Activated CD4-positive, alpha-beta T cell treated with anti-CD3 and anti-CD28 coated beads, Interleukin-2, Interleukin-4, amounts not matched to agents 100 ng/mL and 50 ng/mL, durations not matched to agents 16 hours and 8 hours (primary cell): ENCODE results near the gene NTN1.

Experiments used
- DNase-seq: peaks from one replicate; pipeline ENCODE4 v3.0.0-alpha.2; 2020; ENCODE audit warnings: low spot score

NTN1 gene

DNA sequence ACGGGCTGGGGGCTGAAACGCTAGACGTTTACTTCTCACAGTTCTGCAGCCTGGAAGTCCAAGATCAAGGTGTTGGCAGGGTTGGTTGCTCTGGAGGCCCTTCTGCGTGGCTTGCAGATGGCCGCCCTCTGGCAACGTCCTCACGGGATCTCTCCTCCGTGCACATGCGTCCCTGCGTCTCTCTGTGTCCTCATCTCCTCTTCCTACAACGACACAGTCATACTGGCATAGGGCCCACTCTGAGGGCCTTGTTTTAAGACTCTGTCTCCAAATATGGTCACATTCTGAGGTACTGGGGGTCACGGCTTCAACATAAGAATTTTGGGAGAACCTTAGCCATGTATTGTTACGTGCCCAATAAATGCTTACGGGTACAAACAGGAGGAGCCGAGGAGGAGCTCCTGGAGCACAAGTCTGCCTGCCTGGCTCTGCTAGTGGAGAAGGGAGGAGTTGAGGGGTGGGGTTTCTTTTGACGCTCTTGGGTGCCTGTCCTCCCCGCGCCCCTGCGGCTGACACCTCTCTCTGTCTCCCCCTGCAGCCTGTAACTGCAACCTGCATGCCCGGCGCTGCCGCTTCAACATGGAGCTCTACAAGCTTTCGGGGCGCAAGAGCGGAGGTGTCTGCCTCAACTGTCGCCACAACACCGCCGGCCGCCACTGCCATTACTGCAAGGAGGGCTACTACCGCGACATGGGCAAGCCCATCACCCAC, 141.1 kb downstream of the NTN1 start:
- no peak for DNase-seq

DNA sequence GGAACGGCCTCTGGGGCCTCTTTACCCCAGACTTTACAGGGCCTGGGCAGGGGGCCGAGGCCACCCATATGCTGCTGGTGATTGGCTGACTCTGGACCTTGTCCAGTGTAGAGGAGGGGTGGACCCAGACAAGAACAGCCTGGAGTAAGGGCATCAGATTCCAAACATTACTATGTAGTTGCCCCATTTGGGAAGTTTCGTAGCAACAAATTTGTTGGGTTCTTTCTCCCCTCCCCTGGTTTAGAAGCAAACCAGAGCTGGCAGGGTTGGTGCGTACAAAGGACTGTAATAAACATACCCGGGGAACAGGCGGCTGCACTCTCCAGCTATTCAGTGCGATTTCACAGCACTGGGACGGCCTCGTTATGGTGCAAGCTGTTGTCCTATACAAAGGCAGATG, 145.5 kb downstream of the NTN1 start:
- no peak for DNase-seq

DNA sequence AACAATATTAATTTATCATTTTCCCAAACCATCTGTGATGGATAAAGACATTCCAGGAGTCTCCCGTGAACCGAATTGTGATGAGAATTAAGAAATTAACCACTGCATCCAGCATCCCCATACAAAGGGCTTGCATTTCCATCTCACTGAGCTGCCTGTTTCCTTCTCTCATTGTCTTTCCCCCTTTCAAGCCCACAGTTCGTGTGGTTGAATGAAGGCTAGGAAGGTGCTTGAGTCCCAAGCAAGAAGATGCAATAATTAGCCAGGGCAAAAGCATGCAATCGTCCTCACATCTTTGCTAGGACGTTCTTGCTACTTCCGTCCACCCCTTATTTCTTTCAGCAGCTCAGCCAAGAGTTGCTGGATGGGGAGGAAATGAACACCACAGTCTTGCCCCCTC, 146.1 kb downstream of the NTN1 start:
- no peak for DNase-seq

DNA sequence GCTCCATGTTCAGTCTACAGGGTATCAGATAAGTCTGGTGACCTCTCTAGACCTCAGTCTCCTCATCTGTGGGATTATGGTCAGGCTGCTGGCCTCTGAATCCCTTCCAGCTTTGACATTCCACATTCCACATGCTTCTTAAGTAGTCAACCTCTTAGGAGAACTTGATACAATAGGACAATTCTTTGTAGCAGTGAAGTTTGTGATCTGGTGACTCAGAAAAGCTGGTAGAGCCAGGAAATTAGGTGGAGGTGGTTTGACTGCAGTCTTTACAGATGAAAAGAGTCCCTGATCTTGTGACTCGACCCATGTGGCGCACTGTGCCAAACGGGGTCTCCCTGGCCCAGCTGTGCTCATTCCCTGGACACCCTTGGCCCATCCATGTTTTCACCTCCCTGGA, 147.8 kb downstream of the NTN1 start:
- DNase-seq: no peak

DNA sequence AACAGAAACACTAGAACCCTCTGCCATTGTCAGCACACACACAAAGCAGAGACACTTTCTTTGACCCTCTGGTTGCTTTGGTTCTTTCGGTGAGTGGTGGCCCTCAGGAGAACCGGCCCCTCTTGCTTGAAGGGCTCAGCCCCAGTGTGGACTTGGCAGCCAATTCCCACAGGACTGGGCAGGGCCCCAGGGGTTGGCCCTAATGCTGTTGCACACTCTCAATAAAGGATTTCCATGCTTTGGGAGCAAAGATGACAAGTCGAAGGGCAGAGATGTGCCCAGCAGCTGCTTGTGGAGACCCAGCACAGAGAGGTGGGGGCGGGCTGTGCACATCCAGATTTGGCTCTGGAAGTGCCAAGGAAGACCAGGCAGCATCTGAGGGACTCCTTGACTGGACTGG, 149.0 kb downstream of the NTN1 start:
- no peak for DNase-seq

DNA sequence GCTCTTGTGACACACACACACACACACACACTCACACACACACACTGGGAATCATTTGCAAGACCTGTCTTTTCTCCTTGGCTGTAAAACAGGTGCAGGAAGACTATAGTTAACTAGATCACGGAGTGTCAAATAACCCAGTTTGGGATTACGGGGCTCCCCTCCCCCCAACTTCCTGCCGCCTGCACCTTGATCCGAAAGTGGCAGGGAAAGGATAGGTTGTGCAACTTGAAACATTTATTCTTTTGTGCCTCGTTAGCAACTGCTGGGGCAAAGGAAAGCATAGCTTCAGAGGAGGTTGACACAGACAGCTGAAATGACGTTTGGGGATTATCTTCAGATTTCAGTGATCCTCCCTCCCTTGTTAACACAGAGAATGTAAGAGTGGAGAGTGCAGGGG, 149.5 kb downstream of the NTN1 start:
- no peak for DNase-seq

DNA sequence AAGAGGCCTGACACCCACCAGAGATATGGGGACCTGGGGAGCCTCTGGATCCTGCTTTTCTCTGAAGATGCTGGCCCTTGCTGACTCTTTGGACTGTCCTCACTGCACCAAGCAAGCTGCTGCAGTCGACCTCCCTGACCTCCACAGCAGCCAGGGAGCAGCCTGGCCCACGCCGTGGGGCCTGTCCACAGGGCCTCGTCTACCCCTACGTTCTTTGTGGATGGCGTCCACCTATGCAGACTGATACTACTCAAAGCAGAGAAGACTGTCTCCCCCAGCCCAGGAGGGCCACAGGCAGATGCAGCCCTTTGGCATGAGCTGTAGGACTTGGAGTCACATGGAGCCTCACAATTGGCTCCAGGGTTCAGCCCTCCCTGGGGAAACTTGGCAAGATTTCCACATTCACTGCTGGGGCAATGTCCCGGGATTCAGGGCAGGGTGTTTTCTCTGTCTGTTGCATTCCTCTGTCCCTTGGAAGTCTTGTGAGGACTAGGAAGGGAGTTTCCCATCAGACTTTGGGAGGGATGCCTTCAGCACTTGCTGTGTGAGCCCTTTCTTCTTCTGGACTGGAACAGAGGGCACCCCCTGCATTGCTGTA, 152.2 kb downstream of the NTN1 start:
- DNase-seq: no peak

DNA sequence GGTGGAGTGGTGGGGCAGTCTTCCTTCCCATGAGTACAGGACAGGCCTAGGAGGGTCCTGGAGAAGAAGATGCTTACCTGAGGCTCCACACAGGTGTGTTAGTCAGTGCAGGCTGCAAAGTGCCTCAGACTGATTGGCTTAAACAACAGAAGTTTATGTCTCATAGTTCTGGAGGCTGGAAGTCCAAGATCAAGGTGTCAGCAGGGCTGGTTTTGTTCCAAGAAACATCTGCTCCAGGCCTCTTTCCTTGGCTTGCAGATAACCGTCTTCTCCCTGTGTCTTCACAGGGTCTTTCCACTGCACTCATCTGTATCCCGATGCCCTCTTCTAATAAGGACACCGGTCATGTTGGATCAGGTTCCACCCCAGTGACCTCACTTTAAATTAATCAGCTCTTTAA, 153.0 kb downstream of the NTN1 start:
- DNase-seq: no peak

DNA sequence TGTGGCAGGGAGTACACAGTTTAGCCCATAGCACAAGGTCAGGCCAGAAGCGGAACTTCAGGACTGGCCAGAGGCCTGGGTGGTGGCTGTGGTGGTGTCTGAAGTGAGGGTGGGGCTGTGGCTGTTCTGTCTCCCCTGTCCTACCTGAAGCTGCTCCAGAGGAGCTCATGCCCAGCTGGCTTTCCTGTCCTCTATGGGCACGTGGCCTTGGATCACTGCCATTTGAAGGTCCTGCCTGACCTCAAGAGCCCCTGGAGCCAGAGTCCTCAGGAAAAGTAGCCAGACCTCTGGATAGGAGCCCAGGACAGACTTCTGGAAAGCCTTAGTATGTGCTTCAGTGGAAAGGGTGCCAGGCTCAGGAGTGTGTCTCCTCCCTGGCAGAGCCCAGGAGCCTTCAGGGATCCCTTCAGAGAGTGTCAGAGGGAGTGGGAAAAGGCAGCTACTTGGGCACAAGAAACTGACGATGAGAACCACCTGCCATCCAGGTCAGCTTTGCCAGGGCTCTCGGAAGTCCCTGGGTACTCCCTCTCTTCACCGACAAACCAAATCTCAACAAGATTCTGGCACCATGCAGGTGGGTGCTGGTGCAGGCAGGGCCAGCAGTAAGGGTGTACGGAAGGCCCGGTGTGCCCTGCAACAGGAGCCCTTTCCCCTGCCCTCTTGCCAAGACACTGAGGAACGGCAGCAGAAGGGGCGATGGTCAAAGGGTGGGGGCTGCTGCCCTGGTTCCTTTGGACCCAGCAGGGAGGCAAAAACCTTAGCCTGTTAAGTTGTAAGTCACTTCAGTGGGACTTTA, 153.7 kb downstream of the NTN1 start:
- no peak for DNase-seq

DNA sequence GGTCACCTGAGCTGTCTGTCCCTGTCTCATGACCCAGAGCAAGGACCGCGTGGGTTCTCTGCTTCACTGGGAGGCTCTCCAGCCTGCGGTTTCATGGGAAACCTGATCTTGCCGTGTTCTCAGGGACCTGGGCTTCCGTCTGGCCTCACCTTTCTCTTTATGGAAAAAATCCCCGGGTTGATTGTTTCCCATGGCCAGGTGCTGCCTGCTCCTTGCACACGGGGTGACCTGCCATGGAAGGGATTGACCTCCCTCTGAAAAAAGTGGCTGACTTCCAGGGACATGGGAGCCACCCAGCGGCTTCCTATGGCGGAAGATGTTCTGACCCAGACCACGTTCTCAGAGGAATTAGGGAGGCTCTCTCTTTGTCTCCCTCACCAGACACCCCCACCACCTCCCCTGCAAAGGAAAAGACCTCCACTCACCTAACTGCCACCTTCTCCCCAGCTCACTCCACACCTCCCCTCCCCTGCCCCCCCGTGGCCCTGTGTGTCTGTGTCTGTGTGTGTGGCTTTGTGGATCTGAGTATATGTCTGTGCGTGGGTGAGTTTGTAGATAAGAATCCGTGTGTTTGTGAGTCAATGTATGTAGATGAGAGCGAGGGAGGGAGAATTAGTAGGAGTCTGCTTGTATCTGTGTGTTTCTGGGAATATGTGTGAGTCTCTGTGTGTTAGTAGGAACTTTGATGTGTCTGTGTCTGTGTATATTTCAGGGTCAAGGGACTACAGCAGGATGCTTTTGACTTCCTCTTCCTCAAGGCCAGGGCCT, 154.6 kb downstream of the NTN1 start:
- no peak for DNase-seq

DNA sequence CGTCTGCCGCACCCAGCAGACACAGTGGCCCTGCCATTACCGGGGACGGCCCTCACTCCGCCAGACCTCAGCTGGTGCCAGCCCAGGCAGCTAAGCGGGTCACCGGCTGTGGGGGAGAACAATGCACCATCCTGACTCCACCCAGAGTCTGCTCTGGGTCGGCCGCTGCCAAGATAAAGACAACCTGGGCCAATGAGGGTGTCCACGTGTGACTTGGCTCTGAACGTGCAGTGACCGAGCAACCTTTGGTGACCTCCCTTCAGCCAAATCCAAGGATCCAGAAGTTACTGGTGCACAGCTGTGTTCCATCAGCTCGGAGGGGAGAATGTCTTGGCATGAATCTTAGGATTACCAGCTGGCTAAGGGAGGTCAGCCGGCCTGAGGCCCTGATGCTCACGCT, 155.9 kb downstream of the NTN1 start:
- DNase-seq: no peak

DNA sequence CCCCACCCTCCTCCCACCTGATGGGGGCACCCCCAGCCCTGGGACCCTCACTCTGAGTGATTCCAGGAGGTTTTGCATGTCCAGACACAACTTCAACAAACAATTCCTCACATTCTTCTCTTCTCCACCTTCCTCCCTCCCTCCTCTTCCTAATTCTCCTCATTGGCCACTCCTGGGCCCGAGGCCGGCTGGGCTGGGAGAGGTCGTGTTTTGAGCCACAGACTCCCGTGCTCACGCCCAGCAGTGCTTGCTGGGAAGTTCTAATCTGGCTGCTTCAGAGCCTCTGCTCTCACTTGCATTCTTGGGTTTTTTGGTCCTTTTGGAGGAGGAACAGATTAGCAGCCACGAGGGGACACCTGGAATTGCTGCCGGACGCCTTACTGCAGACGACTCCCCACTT, 157.0 kb downstream of the NTN1 start:
- DNase-seq: no peak

DNA sequence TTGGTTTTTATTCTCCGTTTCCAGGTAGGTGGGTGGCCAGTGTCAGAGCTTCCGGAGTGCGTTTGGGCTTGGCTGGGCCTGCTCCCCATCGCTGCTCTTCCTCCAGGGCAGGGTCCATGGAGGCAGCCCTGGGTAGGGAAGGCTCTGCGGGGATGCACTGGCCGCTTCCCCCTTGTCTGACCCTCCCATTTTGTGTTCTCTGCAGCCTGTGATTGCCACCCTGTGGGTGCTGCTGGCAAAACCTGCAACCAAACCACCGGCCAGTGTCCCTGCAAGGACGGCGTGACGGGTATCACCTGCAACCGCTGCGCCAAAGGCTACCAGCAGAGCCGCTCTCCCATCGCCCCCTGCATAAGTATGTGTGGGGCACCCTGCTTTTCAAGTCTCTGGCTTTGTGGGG, 158.3 kb downstream of the NTN1 start:
- DNase-seq: no peak

DNA sequence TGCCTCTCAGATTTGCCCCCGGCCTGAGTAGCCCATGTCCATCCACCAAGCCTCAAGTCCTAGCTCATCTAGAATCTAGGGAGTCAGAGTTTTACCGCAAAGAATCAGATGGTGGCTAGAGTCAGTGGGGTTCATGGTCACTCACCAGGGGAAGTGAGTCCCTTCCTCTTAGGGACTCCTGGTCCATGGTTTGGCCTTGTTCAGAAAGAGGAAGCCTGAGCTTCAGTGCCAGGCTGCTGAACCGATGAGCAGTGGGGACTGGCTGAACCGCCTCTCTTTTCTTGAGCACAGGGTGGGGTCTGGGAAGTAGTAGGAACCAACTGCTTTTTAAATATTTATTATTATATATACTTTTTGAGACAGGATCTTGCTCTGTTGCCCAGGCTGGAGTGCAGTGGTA, 160.3 kb downstream of the NTN1 start:
- DNase-seq: no peak

DNA sequence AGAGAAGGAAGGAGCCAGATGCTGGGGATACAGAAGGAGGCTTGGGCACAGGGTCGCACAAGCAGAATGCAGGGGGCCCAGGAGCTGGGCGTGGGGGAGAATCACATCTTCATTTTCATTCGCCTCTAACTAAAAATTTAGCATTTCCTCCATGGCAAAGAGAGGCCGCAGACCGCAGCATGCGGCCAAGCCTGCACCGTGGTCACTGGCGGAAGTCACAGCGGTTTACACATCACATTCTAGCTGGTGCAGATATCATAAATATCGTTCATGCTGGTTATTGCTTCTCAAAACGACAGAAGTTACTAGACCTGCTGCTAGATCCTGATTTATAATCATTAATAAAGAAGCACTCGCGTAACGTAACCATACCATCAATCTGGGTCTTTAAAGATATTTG, 162.0 kb downstream of the NTN1 start:
- DNase-seq: no peak

DNA sequence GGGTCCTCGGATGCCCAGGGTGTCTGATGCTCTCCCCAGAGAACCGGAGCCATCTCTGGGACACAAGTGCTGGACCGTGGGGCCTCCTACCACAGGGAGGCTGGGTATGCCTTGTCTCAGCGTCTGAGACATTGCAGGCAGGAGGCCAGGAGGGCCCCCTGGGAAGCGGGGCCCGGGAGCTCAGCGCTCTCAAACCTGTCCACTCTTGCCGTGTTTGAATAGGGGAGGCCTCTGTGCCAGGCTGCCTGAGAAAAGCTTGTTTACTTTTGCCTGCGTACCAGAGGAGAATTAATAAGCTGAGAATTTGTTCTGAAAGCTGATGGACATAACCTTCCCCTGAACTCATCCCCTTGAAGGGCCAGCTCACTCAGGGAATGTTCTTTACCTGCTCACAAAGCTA, 163.8 kb downstream of the NTN1 start:
- no peak for DNase-seq

DNA sequence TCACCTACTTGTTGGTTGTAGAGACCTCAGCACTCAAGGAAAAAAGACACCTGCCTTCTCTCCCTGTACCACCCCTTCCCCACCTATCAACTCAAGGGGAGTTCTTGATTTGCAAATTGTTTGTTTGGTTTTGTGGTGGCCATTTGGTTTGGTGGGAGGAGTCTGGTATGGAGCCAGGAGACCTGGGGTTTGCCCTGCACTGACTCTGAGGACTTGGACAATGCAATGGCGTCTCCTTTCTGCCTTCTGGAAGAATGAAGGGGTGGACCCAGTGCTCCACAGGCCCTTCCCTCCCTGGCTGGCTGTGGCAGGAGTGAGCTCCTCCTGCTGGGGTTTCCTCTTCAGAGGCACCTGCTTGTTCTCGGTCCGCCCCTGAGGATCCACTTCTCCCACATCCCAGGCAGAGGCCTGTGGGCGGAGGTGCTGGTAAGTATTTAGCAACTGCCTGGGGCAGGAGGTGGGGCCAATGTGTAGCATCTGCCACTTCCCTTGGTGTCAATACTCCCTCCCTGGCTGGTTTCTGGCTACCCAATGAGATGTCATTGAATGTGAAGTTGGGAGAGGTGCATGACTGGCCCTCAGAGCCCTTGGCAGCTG, 164.5 kb downstream of the NTN1 start:
- DNase-seq: no peak

DNA sequence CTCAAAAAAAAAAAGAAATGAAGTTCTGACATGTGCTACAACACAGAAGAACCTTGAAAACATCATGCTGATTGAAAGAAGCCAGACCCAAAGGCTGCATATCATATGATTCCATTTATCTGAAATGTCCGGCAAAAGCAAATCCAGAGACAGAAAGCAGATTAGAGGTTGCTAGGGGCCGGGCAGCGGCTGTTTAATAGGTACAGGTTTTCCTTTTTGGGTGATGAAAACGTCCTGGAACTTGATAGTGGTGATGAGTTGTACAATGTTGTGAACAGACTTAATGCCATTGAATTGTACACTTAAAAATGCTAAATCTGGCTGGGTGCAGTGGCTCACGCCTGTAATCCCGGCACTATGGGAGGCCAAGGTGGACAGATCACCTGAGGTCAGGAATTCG, 166.5 kb downstream of the NTN1 start:
- DNase-seq: no peak

DNA sequence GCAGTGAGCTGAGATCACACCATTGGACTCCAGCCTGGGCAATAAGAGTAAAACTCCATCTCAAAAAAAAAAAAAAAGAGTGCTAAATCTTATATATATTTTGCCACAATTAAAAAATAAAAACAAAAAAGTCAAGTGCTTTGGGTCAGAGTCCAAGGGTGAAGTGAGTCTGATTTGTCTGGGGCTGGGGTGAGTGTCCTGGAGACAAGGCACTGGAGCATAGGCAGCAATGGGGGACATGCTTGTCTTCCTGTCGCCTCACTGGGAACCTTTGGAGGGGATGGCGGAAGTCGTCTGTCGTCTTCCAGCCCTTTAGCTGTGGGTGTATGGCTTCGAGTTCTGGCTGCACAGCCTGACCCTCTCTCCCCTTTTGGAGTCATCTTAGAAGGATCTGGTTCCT, 167.1 kb downstream of the NTN1 start:
- no peak for DNase-seq

DNA sequence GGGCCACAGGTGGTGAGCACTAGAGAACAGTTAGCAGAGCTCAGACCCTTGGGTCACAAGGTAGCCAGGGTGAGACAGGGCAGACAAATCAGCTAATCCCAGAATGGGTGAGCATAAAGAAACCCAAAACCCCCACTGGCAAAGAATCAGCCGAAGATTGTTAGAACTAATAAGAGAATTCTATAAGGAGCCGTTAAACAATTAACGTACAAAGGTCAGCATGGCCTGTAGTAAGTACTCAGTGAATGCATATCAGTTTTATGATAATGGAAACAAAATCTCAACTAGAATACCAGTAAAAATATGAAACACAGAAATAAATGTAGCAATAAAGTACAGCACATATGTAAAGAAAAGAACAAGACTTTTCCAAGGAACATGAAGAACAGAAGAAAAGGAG, 168.6 kb downstream of the NTN1 start:
- DNase-seq: no peak

DNA sequence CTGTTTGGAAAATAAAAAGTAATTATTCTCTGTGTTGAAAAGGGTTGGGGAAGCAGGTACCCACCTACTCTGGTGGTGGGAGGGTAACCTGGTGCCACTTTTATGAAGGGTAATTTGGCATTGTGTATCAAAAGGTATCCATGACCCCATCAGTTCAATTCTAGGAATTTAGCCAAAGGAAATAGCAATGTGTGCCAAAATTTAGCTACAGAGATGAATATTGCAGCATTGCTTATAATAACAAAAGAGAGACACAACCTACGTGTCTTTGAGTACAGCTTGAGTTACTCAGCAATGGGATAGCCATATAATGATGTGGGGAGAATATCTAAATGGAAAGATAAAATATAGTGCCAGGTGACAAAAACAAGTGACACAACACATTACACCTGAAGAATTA, 170.7 kb downstream of the NTN1 start:
- DNase-seq: no peak

DNA sequence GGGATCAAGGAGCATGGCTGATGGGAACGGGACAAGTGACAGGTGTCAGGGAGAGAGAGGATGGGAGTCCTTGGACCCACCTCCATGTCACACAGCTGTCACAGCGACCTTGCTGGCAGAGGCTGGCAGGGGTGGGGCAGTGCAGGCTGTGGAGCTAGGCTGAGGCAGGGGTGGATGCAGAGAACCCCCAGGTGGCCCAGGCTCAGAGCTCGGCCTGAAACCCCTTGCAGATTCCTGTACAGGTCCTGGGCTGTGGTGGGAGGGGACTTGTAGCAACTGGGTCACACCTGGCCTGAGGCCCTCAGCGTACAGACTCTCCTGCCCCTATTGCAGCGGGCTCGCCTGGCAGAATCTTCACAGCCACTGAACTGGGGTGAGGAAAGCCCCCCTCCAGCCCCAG, 174.1 kb downstream of the NTN1 start:
- DNase-seq: no peak
